Fibroblast of skin of back (primary cell): ENCODE data around the gene LLGL2.
"Not testable (repeated sequence)": the region's sequence is repeated elsewhere in the genome, so short reads cannot be mapped to it uniquely, and the experiment has no call there.

Source experiments
- DNase-seq: peaks from one replicate; pipeline ENCODE4 v3.0.0-alpha.2; 2013

LLGL2 gene

DNA sequence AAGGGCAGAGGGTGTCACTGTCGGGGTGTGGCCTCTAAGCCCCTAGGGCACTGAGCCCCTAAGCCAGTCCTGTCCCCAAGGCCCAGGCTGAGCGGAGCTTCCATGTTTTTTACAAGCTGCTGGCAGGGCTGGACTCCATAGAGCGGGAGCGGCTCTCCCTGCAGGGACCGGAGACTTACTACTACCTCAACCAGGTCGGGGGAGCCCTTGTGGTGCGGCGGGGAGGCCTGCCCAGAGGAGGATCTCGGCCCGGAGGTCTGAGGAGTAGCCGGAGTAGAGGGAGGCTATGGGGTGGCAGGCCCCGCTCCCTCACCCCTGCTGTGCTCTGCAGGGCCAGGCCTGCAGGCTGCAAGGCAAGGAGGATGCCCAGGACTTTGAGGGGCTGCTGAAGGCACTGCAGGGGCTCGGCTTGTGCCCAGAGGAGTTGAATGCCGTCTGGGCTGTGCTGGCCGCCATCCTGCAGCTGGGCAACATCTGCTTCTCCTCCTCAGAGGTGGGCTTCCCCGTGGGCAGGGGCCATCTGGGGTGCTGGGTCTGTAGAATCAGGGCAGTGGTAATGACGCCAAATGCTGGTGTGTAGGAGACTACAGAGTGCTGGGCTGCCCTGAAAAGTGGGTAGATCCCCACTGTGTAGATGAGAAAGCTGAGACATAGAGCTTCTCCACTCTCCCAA lies 67.0 kb downstream of the LLGL2 start:
- no peak for DNase-seq

DNA sequence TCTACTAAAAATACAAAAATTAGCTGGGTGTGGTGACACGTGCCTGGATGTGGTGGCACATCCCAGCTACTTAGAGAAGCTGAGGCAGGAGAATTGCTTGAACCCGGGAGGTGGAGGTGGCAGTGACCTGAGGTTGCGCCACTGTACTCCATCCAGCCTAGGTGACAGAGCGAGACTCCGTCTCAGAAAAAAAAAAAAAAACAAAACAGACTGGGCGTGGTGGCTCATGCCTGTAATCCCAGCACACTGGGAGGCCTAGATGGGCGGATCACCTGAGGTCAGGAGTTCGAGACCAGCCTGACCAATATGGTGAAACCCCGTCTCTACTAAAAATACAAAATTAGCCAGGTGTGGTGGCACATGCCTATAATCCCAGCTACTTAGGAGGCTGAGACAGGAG lies 67.9 kb downstream of the LLGL2 start:
- not testable (repeated sequence) for DNase-seq

DNA sequence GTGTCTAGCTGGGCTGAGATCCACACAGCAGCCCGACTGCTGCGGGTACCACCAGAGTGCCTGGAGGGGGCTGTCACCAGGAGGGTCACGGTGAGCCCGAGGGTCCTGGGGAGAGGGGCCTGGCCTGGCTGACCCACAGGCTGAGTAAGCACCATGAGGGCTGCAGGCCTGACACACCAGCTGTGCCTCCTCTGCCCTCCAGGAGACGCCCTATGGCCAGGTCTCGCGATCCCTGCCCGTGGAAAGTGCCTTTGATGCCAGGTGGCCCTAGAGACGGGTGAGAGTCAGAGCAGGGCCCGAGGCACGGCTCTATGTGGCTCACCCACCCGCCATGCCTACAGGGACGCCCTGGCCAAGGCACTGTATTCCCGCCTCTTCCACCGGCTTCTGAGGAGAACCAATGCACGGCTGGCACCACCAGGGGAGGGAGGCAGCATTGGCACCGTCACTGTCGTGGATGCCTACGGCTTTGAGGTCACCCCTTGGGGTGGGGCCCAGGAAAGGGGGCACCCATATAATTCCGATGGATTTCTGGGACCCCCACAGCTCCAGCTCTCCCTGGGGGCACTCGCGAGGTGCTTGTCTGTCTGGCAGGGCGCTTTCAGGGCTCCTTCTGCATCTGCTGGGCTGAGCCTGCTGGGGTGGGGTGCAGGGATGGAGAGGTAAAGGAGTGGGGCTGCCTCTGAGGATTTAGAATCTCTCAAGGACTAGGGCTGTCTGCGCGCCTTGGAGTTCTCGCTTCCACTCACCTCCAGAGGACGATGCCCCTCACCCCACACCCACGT lies 69.2 kb downstream of the LLGL2 start:
- DNase-seq, result no peak

DNA sequence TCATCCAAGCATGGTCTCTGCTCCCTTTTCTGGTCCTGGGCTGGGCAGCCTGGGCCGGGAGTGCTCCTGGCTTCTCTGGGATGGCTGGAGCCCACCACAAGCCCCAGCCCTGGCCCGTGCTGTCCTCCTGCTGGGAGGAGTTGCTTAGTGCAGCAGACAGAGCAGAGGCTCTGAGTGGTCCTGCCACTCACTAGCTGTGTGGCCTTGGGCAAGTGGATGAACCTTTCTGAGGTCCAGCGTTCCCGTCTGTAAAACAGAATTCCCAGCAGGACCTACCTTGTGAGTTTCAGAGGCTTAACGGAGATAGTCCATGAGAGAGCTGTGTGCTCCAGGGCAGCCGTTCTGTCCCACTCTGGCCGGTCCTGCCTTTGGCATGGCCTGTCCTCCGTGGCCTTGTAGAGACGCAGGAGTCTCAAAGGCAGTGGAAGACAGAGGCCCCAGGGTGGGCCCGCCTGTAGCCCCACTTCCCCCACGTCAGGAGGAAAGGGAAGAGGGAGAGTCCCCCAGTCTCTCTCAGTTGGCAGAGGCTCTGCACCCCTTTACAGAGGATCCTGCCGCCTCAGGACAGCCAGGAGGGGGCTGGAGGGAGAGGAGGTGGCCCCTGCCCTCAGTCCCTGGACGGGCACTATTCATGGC lies 69.9 kb downstream of the LLGL2 start:
- DNase-seq, result no peak

DNA sequence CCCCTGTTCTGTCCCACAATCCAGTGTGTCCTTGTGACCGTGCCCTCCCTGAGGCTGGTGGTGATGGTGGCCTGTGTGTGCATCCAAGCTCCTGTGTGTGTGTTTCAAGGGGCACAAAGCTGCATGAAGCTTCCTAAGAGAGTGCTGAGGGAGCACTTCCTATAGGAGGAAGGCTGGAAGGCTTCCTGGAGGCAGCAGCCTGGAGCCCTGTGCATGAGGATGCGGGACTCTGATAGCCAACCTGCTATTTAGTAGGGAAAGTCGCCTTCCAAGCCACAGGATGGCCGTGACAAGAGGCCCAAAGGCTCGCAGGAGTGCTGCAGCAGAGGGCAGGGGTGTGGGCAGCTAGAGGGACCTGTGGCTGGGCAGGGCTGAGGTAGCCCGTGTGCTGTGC lies 70.4 kb downstream of the LLGL2 start:
- no peak for DNase-seq

DNA sequence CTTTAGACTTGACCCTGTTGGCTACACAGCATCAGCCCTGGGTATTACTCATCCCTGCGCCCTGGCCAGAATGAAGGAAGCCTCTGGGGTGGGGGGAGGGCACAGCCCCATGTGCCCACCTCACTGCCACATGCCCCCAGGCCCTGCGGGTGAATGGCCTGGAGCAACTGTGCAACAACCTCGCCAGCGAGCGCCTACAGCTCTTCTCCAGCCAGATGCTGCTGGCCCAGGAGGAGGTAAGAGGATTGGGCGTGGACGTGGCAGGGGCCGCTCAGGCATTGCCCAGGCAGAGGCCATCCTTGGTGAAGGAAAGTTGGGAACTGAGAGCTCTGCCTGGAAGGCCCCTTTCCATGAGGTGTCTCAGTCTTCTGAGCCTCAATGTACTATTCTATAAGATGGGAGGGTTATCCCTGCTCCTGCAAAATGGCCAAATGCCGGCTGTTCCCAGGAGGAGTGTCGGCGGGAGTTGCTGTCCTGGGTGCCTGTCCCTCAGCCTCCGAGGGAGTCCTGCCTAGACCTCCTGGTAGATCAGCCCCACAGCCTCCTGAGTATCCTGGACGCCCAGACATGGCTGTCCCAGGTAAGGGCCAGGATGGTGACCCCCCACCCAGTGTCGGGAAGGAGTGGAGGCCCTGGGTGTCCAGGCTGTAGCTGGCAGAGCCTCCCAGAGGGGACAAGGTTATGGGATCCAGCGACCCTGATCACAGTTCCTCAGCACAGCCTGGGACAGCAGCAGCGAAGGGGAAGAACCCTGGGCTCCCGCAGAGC lies 71.0 kb downstream of the LLGL2 start:
- DNase-seq, result no peak

DNA sequence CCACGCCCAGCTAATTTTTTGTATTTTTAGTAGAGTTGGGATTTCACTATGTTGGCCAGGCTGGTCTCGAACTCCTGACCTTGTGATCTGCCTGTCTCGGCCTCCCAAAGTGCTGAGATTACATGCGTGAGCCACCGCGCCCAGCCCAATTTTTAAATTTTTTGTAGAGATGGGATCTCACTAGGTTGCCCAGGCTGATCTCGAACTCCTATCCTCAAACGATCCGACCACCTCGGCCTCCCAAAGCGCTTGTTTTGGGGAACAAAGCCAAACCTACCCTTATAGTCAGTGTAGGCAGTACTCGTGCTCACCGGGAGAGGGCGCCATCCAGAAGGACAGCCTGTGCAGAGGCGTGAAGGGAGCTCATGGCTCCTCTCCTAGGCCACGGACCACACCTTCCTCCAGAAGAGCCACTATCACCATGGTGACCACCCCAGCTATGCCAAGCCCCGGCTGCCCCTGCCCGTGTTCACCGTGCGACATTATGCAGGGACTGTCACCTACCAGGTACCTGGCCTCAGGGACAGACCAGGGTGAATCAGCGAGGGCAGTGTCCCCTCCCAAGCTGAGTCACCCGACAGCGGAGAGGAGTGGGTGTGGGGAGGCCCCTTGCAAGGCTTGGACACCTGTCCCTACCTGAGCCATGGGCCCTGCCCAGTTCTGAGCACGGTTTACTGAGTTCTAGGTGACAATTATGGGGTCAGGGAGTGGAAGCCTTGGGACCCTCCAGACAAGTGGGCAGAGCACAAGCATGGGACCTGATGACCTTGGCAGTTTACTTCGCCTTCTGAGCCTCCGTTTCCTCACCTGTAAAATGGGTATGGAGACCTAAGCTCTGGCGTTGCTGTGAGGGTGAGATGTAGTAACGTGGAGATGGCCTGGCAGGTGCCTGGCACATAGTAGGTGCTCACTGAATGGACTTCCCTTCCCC lies 75.8 kb downstream of the LLGL2 start:
- peak; percentile 29 for DNase-seq

DNA sequence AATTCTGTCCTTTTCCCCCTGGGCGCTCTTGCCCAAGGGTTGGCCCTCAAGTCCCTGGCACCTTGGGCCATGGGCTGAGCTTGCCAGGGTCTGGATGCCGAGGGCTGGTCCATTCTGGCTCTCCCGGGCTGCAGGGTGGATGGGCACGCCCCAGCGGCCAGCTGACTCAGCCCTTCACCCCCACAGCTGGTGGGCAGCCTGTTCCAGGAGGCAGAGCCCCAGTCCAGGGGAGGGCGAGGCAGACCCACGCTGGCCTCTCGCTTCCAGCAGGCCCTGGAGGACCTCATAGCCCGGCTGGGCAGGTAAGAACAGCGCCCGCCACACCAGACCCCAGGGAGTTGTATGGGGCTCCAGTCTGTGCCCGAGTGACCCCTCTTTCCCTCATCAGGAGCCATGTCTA lies 77.1 kb downstream of the LLGL2 start:
- DNase-seq, result no peak

DNA sequence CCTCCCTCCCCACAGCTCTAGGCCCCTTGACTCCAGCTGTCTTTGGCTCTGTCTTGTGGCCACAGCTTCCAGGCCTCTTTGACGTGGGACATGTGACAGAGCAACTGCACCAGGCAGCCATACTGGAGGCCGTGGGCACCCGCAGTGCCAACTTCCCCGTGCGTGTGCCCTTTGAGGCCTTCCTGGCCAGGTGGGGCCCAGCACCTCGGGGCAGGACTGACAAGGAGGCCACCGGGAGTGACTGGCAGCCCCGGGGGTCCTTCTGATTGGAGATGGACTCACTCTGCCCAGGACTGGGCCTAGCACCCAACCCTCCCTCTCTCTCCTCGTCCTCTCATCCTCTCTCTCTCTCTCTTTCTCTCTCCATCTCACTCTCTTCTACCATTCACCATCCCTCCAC lies 77.6 kb downstream of the LLGL2 start:
- DNase-seq, result no peak

DNA sequence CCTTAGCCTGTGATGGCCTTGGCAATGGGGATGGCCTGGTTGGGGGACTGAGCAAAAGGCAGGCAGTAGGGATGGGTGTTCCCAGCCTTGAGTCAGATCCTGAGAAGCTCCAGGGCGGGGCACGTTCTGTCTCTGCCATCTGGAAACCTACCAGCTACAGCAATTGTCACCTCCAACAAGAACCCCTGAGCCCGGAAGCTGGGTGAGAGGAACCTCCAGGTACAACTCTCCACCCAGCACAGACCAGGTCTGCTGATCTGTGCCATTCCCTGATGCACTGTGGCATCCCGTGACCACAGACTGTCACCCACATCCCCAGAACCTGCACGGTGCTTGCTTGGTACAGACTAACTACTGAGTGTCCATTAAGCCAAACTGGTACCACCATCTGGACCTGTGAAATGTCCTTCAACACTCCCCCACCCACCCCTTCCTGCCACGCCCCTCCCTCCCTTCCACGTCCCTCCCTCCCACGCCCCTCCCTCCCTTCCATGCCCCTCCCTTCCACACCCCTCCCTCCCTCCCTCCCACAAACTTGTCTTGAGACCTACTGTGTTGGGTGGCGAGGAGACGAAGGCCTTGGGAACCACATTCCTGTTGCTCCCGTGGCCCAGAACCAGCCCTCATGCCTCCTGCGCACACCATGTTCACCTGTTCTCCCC lies 78.7 kb downstream of the LLGL2 start:
- no peak for DNase-seq

DNA sequence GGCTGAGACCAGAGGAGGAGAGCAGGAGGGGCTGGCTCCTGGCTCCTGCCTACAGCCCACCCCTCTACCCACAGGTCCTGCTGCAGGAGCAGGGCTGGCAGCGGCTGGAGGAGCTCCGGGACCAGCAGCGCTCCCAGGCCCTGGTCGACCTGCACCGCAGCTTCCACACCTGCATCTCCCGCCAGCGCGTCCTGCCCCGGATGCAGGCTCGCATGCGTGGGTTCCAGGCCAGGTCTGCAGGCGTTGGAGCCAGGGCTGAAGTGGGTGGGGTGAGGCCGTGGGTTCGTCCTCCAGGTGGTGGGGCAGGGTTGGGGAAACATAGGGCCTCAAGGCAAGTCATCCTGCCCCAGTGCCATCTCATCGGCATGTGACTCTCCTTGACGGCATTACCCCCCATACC lies 80.3 kb downstream of the LLGL2 start:
- no peak for DNase-seq

DNA sequence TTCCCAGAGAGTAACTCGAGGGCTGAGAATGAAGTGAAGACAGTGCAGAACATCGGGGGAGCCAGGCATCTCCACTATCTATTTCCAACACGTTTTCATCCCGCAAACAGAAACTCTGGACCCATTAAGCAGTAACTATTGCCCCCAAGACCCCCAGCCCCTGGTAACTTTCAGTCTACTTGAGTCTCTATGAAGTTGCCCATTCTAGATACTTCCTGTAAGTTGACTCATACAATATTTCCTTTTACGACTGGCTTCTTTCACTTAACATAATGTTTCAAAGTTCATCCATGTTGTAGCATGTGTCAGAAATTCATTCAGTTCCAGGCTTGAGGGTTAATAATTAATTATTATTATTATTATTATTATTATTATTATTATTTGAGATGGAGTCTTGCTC lies 81.6 kb downstream of the LLGL2 start:
- DNase-seq, result no peak

DNA sequence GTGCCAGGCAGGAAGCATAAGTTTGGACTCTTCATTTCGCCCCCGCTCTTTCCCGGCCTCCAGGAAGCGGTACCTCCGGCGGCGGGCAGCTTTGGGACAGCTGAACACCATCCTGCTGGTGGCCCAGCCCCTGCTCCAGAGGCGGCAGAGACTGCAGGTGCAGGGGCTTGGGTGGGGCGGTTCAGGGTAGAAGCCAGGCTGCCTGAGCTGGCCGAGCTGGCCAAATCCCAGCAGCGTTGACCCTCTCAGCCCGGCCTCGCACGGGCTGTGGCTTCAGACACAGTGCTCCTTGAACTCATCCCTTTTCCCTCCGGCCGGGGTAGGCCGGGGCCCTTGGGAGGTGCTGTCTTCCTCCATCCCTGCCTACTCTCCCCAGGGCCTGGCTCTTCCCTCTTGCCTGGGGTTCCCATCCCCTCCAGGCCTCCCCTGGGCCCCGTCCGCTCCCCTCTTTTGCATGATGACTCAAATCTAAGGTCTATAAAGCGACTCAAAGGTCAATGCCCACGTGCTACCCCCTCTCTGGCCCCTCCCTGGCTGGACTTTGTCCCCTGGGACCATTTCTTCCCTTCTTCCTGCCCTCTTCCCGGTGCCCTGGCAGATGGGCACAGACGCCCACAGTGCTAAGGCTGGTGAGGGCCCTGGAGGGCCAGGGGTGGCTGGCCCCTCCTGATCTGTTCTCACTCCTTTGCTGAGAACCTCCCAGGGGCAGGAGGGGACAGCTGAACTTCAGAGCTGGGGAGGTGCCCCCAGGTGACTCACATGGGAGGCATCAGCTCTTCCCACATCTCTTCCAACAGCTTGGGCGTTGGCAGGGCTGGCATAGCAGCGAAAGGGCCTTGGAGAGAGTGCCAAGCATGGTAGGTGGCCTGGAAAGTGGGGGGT lies 84.8 kb downstream of the LLGL2 start:
- DNase-seq, result no peak

DNA sequence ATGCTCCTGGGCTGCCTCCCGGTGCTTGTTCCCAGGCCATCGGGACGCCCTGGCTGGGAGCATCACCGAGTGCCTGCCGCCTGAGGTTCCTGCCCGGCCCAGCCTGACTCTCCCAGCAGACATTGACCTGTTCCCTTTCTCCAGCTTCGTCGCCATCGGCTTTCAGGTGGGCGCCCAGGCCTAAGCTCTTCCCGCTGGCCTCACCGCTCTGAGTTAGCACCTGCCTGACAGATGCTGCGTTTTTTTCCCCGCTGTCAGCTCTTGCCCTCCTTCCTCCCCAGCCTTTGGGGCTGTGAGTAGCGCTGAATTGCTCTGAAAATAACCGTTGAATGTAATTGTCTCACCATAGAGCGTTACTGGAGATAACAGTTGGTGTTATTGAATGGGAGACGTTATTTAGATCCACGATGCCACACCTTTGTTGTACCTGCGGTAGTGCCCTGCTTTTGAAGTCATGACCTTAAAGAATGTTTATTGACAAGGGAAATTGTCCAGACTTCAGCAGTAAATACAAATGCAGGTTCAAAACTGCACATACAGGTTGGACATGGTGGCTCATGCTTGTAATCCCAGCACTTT lies 86.4 kb downstream of the LLGL2 start:
- DNase-seq, result no peak

DNA sequence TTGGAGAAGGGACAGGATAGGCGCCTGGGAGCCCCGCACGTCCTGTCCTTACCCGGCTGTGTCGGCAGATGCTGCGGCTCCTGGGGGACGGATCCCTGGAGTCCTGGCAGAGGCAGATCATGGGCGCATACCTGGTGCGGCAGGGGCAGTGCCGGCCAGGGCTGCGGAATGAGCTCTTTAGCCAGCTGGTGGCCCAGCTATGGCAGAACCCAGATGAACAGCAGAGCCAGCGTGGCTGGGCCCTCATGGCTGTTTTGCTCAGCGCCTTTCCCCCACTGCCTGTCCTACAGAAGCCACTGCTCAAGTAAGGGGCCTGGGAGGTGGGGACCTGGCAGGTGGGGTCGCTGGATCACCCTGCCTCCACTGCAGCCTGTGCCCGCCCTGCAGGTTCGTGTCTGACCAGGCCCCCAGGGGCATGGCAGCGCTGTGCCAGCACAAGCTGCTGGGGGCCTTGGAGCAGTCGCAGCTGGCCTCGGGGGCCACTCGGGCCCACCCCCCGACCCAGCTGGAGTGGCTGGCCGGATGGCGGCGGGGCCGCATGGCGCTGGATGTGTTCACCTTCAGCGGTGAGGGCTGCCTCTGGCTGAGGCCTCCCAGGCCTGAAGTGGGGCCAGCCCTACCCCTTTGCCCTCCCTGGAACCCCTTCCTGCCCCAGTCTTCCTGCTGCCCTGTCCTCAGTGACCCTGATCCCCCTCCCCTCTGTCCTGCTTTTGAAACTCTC lies 87.6 kb downstream of the LLGL2 start:
- no peak for DNase-seq

DNA sequence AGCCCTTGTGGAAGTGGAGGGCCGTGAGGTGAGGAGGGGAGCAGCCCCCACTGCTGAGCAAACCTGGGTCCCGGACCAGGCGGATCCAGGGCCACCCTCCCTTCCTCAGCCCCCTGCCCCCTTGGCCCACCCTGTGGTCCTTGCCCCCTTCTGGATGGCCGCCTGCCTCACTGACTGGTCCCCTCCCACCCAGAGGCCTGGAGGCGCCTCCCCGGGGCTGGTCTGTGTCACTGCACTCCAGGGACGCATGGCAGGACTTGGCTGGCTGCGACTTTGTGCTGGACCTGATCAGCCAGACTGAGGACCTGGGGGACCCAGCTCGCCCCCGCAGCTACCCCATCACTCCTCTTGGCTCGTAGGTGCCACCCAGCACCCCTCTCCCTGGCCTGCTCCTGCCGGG lies 88.5 kb downstream of the LLGL2 start:
- no peak for DNase-seq

DNA sequence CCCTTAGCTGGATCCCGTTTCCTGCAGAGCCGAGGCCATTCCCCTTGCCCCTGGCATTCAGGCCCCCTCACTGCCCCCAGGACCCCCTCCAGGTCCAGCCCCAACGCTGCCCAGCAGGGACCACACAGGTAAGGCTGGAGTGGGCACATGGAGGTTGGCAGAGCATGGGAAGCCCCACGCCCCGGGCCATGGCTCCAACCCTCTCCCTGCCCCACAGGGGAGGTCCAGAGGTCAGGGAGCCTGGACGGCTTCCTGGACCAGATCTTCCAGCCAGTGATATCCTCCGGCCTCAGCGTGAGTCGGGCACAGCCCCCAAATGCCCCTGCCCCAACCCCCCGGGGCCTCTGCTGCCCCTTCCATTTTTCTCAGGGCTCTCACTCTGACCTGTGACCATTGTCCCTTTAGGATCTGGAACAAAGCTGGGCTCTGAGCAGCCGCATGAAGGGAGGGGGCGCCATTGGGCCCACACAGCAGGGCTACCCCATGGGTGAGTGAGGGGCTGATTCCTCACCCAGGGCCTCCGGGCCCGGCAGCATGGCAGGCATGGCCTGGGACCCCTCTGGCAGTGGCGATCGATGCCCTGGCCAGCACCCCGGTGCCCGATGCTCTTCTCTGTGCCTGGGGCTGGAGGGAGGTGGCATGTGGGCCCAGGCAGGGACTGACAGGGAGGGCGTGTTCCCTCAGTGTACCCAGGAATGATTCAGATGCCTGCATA lies 89.2 kb downstream of the LLGL2 start:
- DNase-seq, result no peak

DNA sequence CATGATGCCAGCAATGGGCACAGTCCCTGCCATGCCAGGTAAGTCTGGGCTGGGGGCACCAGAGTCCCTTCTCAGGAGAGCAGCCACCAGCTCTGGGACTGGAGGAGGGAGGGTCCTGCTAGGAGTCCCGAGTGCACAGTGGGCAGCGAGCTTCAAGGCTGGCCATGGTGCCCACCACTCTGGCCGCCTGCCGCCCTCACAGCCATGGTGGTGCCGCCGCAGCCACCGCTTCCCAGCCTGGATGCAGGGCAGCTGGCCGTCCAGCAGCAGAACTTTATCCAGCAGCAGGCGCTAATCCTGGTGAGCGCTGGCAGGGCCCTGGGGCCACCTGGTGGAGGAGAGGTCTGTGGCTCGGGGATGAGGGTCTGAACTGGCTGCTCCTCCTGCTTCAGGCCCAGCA lies 89.8 kb downstream of the LLGL2 start:
- no peak for DNase-seq
